T-helper 1 cell treated with Interleukin-12 subunit alpha and Interleukin-12 subunit beta and Interleukin-4 antibody, amounts not matched to agents 30 ng/mL and 1 ng/mL, for 36 hours (primary cell): ENCODE data around the gene HOMER1. TPM values are rescaled to one million over a fixed set of nuclear protein-coding genes. Genes with fewer than 3 reads are reported as not detected.

Source experiments
- intact Hi-C: fragments of 100-400 bp; cut with micrococcal nuclease; formaldehyde crosslinking; loops from one replicate; pipeline ENCODE4 v1.15.1; 2024
- total RNA-seq: library from RNA; stranded (reverse); gene quantifications from 2 replicates; pipeline ENCODE4 v1.2.3, GENCODE V29; 2022

HOMER1 gene
- total RNA-seq, 1 donor from 2014 or later, result 3.1 TPM

GRCh38 chr5:79329453-79329852 is 184.5 kb downstream of the HOMER1 start:
- intact Hi-C loops, result no loop called here

Other genes with a start within 250 kb of the HOMER1 start
- gene TENT2, start 98.3 kb upstream of the HOMER1 start, total RNA-seq, result 90.6 and 103 TPM in 2 replicates
- gene CMYA5, start 175.7 kb upstream of the HOMER1 start, total RNA-seq, result 0.20 and 0.29 TPM in 2 replicates